ENCODE results near the gene CCL18.

GRCh38 chr17:36014946-36015345 lies 49.1 kb upstream of the CCL18 start:
- TF ChIP-seq, protein P1, sequence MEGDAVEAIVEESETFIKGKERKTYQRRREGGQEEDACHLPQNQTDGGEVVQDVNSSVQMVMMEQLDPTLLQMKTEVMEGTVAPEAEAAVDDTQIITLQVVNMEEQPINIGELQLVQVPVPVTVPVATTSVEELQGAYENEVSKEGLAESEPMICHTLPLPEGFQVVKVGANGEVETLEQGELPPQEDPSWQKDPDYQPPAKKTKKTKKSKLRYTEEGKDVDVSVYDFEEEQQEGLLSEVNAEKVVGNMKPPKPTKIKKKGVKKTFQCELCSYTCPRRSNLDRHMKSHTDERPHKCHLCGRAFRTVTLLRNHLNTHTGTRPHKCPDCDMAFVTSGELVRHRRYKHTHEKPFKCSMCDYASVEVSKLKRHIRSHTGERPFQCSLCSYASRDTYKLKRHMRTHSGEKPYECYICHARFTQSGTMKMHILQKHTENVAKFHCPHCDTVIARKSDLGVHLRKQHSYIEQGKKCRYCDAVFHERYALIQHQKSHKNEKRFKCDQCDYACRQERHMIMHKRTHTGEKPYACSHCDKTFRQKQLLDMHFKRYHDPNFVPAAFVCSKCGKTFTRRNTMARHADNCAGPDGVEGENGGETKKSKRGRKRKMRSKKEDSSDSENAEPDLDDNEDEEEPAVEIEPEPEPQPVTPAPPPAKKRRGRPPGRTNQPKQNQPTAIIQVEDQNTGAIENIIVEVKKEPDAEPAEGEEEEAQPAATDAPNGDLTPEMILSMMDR (IDR thresholded peaks at IDR 0.05): no peak
- TF ChIP-seq EP300 (IDR thresholded peaks at IDR 0.05) (no peak), POLR2A (IDR thresholded peaks at IDR 0.05) (no peak)

All from sigmoid colon (tissue), 4 donors.